ENCODE measurements around the gene CDON. TPM values are rescaled to one million over a fixed set of nuclear protein-coding genes. Genes with fewer than 3 reads are reported as not detected.

CDON gene
- polyA plus RNA-seq, 3 donors = 0.01 TPM; not detected in 2

DNA sequence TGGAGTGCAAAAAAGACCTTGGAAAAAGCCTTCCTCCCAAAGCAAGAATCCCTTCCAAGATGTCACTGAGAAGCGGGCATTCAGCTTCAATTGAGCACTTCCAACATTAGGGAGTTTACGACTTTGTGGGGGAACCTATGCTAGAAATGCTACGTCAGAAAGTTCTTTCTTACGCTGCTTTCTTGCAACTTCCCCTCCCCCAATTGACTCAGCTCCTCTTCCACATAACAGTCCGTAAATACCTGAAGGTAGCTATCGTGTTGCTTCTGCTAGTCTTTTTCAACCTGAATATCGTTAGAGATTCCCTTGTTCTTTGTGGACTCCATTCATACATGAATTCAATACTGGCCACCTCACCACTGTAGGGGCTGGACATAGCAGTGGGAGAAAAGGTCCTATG lies 69.8 kb downstream of the CDON start:
- no peak overlapping the region for H2AFZ ChIP-seq (ENCODE audit: insufficient read depth, low read depth, low read length, poor library complexity, severe bottlenecking)
- Mint-ChIP-seq H3K27ac (no peak overlapping the region), H3K36me3 (no peaks in the 10 kb centered on the region), H3K9me3 (no peaks in the 10 kb centered on the region), H3K4me3 (no peak overlapping the region), H3K27me3 (ENCODE audit: low read depth in 3 of 3) (peaks cover 1 to 4% (median 2%) of the 10 kb centered on the region in 3 donors), H3K4me1 (no peaks in the 10 kb centered on the region)
- DNase-seq = no peak
- no peak overlapping the region for H3K9ac ChIP-seq (ENCODE audit: insufficient read depth, low read length, poor library complexity, severe bottlenecking)
- H4K20me1 ChIP-seq (ENCODE audit: insufficient read depth, low read length) = no peaks in the 10 kb centered on the region
- TF ChIP-seq, protein P1, sequence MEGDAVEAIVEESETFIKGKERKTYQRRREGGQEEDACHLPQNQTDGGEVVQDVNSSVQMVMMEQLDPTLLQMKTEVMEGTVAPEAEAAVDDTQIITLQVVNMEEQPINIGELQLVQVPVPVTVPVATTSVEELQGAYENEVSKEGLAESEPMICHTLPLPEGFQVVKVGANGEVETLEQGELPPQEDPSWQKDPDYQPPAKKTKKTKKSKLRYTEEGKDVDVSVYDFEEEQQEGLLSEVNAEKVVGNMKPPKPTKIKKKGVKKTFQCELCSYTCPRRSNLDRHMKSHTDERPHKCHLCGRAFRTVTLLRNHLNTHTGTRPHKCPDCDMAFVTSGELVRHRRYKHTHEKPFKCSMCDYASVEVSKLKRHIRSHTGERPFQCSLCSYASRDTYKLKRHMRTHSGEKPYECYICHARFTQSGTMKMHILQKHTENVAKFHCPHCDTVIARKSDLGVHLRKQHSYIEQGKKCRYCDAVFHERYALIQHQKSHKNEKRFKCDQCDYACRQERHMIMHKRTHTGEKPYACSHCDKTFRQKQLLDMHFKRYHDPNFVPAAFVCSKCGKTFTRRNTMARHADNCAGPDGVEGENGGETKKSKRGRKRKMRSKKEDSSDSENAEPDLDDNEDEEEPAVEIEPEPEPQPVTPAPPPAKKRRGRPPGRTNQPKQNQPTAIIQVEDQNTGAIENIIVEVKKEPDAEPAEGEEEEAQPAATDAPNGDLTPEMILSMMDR (IDR thresholded peaks at IDR 0.05) = no peak
- 67% methylated on average over 3 of the region's 7 CpGs for WGBS (ENCODE audit: insufficient coverage)
- H3K4me2 ChIP-seq (replicated peaks; ENCODE audit: extremely low read depth, low read length, poor library complexity, severe bottlenecking) = no peak overlapping the region
- H3K79me2 ChIP-seq (ENCODE audit: insufficient read depth, low read length) = no peaks in the 10 kb centered on the region
- no peak overlapping the region for H3K27ac ChIP-seq (ENCODE audit: low read depth in 1 of 2, low read length in 2 of 2)
- peaks cover 0 to 2% of the 10 kb centered on the region in 2 donors for H3K27me3 ChIP-seq (ENCODE audit: control insufficient read depth in 2 of 2, insufficient read depth in 2 of 2, low read length in 2 of 2)
- no peaks in the 10 kb centered on the region for H3K9me3 ChIP-seq (replicated peaks in 1 of 2; ENCODE audit: control insufficient read depth in 1 of 2, insufficient read depth in 1 of 2, low read length in 2 of 2)
- intact Hi-C loops (cut with micrococcal nuclease) = no loop called here
- no peaks in the 10 kb centered on the region for H3K36me3 ChIP-seq (replicated peaks in 1 of 2; ENCODE audit: control insufficient read depth in 1 of 2, insufficient read depth in 2 of 2, low read length in 2 of 2)
- no peak overlapping the region for H3K4me3 ChIP-seq (replicated peaks in 1 of 3; ENCODE audit: low read depth in 2 of 3, low read length in 3 of 3)
- no peaks in the 10 kb centered on the region for H3K4me1 ChIP-seq (ENCODE audit: control insufficient read depth in 1 of 2, insufficient read depth in 2 of 2, low read length in 2 of 2)

DNA sequence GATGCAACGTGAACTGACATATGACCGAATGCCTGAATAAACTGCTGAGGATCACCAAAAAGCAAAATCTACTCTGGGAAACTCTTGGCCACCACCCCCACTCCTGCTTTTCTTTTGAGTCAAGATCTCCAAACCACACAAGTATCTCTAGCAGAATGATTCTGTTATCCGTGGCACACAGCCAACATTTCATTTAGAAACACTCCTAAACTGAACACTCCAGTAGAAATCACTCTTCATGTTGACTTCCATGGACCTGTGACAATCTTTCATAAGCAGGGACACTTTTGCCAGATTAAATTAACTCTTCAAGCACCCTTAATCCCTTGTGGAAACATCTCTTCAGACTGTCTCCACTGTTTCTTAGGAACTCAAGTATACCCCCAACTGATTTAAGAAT lies 72.4 kb downstream of the CDON start:
- Histone ChIP-seq H2AFZ (ENCODE audit: insufficient read depth, low read depth, low read length, poor library complexity, severe bottlenecking) (no peak overlapping the region), H4K20me1 (ENCODE audit: insufficient read depth, low read length) (no peaks in the 10 kb centered on the region), H3K4me3 (replicated peaks in 1 of 3; ENCODE audit: low read depth in 2 of 3, low read length in 3 of 3) (no peak overlapping the region), H3K27ac (ENCODE audit: low read depth in 1 of 2, low read length in 2 of 2) (no peak overlapping the region), H3K36me3 (replicated peaks in 1 of 2; ENCODE audit: control insufficient read depth in 1 of 2, insufficient read depth in 2 of 2, low read length in 2 of 2) (no peaks in the 10 kb centered on the region), H3K27me3 (ENCODE audit: control insufficient read depth in 2 of 2, insufficient read depth in 2 of 2, low read length in 2 of 2) (peaks cover 0 to 2% of the 10 kb centered on the region in 2 donors), H3K9ac (ENCODE audit: insufficient read depth, low read length, poor library complexity, severe bottlenecking) (no peak overlapping the region), H3K9me3 (replicated peaks in 1 of 2; ENCODE audit: control insufficient read depth in 1 of 2, insufficient read depth in 1 of 2, low read length in 2 of 2) (no peaks in the 10 kb centered on the region), H3K4me1 (ENCODE audit: control insufficient read depth in 1 of 2, insufficient read depth in 2 of 2, low read length in 2 of 2) (no peaks in the 10 kb centered on the region), H3K4me2 (replicated peaks; ENCODE audit: extremely low read depth, low read length, poor library complexity, severe bottlenecking) (no peak overlapping the region), H3K79me2 (ENCODE audit: insufficient read depth, low read length) (no peaks in the 10 kb centered on the region)
- H3K9me3 Mint-ChIP-seq = peaks cover 0 to 3% (median 0%) of the 10 kb centered on the region in 7 donors
- WGBS (ENCODE audit: insufficient coverage) = 95% methylated on average over 3 of the region's 3 CpGs
- peaks cover 1 to 7% (median 2%) of the 10 kb centered on the region in 3 donors for H3K27me3 Mint-ChIP-seq (ENCODE audit: low read depth in 3 of 3)
- H3K4me3 Mint-ChIP-seq = no peak overlapping the region
- no peaks in the 10 kb centered on the region for H3K4me1 Mint-ChIP-seq
- intact Hi-C loops (cut with micrococcal nuclease) = no loop called here
- DNase-seq = no peak
- H3K27ac Mint-ChIP-seq = no peak overlapping the region
- no peaks in the 10 kb centered on the region for H3K36me3 Mint-ChIP-seq
- TF ChIP-seq, protein P1 (IDR thresholded peaks at IDR 0.05) = no peak

All from CD14-positive monocyte (primary cell).